HL-60 (cell line): ENCODE results near the gene TESMIN.

Experiments
- GABPA ChIP-seq: IDR thresholded peaks from 2 replicates; pipeline ENCODE4 v1.6.1; 2012; ENCODE audit warnings: low read depth
- POLR2AphosphoS5 ChIP-seq: IDR thresholded peaks from 2 replicates; pipeline ENCODE4 v1.6.1; 2012; ENCODE audit warnings: low read depth
- SPI1 ChIP-seq: IDR thresholded peaks from 2 replicates; pipeline ENCODE4 v1.6.1; 2012; ENCODE audit warnings: low read depth, mild to moderate bottlenecking, borderline replicate concordance
- TF ChIP-seq, protein P1 (sequence below): IDR thresholded peaks from one replicate; pipeline ENCODE4 v1.5.1; 2011; ENCODE audit warnings: low read length, control low read depth, inconsistent platforms; ENCODE audit not compliant: insufficient read depth
- TF ChIP-seq, protein P2 (sequence below): IDR thresholded peaks from 2 replicates; pipeline ENCODE4 v1.6.1; 2012; ENCODE audit warnings: low read depth; ENCODE audit not compliant: insufficient replicate concordance

DNA sequence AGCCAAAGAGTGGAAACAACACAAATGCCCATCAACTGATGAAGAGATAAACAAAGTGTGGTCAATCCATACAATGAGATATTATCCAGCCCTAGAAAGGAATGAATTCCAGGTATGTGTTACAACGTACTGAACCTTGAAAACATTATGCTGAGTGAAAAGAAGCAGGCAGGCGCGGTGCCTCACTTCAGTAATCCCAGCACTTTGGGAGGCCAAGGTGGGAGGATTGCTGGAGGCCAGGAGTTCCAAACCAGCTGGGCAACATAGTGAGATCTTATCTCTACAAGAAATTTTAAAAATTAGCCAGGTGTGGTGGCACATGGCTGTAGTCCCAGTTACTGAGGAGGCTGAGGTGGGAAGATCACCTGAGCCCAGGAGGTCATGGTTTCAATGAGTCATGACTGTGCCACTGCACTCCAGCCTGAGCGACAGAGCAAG lies 24.6 kb upstream of the TESMIN start:
- TF ChIP-seq, protein P1, sequence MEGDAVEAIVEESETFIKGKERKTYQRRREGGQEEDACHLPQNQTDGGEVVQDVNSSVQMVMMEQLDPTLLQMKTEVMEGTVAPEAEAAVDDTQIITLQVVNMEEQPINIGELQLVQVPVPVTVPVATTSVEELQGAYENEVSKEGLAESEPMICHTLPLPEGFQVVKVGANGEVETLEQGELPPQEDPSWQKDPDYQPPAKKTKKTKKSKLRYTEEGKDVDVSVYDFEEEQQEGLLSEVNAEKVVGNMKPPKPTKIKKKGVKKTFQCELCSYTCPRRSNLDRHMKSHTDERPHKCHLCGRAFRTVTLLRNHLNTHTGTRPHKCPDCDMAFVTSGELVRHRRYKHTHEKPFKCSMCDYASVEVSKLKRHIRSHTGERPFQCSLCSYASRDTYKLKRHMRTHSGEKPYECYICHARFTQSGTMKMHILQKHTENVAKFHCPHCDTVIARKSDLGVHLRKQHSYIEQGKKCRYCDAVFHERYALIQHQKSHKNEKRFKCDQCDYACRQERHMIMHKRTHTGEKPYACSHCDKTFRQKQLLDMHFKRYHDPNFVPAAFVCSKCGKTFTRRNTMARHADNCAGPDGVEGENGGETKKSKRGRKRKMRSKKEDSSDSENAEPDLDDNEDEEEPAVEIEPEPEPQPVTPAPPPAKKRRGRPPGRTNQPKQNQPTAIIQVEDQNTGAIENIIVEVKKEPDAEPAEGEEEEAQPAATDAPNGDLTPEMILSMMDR, result no peak
- TF ChIP-seq POLR2AphosphoS5 (no peak), SPI1 (no peak), GABPA (no peak)
- TF ChIP-seq, protein P2, sequence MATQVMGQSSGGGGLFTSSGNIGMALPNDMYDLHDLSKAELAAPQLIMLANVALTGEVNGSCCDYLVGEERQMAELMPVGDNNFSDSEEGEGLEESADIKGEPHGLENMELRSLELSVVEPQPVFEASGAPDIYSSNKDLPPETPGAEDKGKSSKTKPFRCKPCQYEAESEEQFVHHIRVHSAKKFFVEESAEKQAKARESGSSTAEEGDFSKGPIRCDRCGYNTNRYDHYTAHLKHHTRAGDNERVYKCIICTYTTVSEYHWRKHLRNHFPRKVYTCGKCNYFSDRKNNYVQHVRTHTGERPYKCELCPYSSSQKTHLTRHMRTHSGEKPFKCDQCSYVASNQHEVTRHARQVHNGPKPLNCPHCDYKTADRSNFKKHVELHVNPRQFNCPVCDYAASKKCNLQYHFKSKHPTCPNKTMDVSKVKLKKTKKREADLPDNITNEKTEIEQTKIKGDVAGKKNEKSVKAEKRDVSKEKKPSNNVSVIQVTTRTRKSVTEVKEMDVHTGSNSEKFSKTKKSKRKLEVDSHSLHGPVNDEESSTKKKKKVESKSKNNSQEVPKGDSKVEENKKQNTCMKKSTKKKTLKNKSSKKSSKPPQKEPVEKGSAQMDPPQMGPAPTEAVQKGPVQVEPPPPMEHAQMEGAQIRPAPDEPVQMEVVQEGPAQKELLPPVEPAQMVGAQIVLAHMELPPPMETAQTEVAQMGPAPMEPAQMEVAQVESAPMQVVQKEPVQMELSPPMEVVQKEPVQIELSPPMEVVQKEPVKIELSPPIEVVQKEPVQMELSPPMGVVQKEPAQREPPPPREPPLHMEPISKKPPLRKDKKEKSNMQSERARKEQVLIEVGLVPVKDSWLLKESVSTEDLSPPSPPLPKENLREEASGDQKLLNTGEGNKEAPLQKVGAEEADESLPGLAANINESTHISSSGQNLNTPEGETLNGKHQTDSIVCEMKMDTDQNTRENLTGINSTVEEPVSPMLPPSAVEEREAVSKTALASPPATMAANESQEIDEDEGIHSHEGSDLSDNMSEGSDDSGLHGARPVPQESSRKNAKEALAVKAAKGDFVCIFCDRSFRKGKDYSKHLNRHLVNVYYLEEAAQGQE, result no peak
